Transverse colon (tissue), 4 donors: ENCODE data around the gene FHL5.

Experiments
- CTCF ChIP-seq, 5 experiments: fragments of 200-600 bp in 3 of 5; fragments of 450-650 bp in 2 of 5; sonication (generic) in 3 of 5; IDR thresholded peaks; 1 replicate in 2 of 5; 2 replicates in 3 of 5; pipeline ENCODE4 v1.5.1; 2016 to 2017; ENCODE audit warnings: antibody characterized with exemption in 5 of 5, inconsistent platforms in 3 of 5, mild to moderate bottlenecking in 2 of 5, moderate library complexity in 1 of 5
- EP300 ChIP-seq: sonication (generic); formaldehyde crosslinking; IDR thresholded peaks from one replicate; pipeline ENCODE4 v1.6.1; 2017; ENCODE audit warnings: antibody characterized with exemption, low read depth
- POLR2A ChIP-seq: fragments of 450-650 bp; IDR thresholded peaks from one replicate; pipeline ENCODE4 v1.6.1; 2016; ENCODE audit warnings: antibody characterized with exemption, mild to moderate bottlenecking, moderate library complexity
- POLR2AphosphoS5 ChIP-seq, 3 donors: sonication (generic); formaldehyde crosslinking; IDR thresholded peaks; one replicate each; pipeline ENCODE4 v1.6.1; 2016; ENCODE audit warnings: antibody characterized with exemption in 3 of 3

- TF ChIP-seq CTCF (IDR thresholded peaks at IDR 0.05) (no peak), POLR2A (no peak), POLR2AphosphoS5 (IDR thresholded peaks at IDR 0.05) (no peak), EP300 (no peak)
Observed at GRCh38 chr6:96604420-96604819, 41.5 kb downstream of the FHL5 start.
